GM11168 (cell line): ENCODE data around the gene DNASE1L3.
"Not testable (repeated sequence)": the region's sequence is repeated elsewhere in the genome, so short reads cannot be mapped to it uniquely, and the experiment has no call there.

Experiments
- in situ Hi-C: fragments of 300-500 bp; cut with MboI; formaldehyde crosslinking; loops from one replicate; pipeline ENCODE4 v1.12.0; 2022; ENCODE audit warnings: low sequenced_read_pairs; ENCODE audit not compliant: unreplicated experiment

DNASE1L3 gene

GRCh38 chr3:58210761-58211460, at the start of gene DNASE1L3:
Gene DNASE1L3, minus strand, starts transcription at chr3:58210972. Its CDS starts 66 bp downstream, at chr3:58210906.
- in situ Hi-C loops: no loop called here

- in situ Hi-C loops: no loop called here
These were observed 49.5 kb upstream of the DNASE1L3 start for GRCh38 chr3:58260261-58260731.

- in situ Hi-C loops: no loop called here
These were observed 47.8 kb upstream of the DNASE1L3 start for GRCh38 chr3:58258392-58259055.

GRCh38 chr3:58256511-58256910, 45.7 kb upstream of the DNASE1L3 start:
- in situ Hi-C loops: no loop called here

- in situ Hi-C loops: no loop called here
These were observed 45.3 kb upstream of the DNASE1L3 start for GRCh38 chr3:58256061-58256460.

- in situ Hi-C loops: no loop called here
These were observed 43.4 kb upstream of the DNASE1L3 start for GRCh38 chr3:58254144-58254543.

GRCh38 chr3:58251631-58252035, 40.9 kb upstream of the DNASE1L3 start:
- in situ Hi-C loops: no loop called here

- in situ Hi-C loops: no loop called here
These were observed 39.4 kb upstream of the DNASE1L3 start for GRCh38 chr3:58250093-58250707.

- in situ Hi-C loops: no loop called here
These were observed 38.8 kb upstream of the DNASE1L3 start for GRCh38 chr3:58249358-58250092.

GRCh38 chr3:58246148-58247047, 35.6 kb upstream of the DNASE1L3 start:
- in situ Hi-C loops: no loop called here

GRCh38 chr3:58243976-58244585, 33.3 kb upstream of the DNASE1L3 start:
- in situ Hi-C loops: no loop called here

- in situ Hi-C loops: not testable (repeated sequence)
These were observed 32.1 kb upstream of the DNASE1L3 start for GRCh38 chr3:58242860-58243259.

GRCh38 chr3:58242340-58242739, 31.6 kb upstream of the DNASE1L3 start:
- in situ Hi-C loops: no loop called here

- in situ Hi-C loops: no loop called here
These were observed 30.7 kb upstream of the DNASE1L3 start for GRCh38 chr3:58241306-58242044.

GRCh38 chr3:58238830-58239229, 28.1 kb upstream of the DNASE1L3 start:
- in situ Hi-C loops: no loop called here

- in situ Hi-C loops: no loop called here
These were observed 27.3 kb upstream of the DNASE1L3 start for GRCh38 chr3:58237941-58238681.

GRCh38 chr3:58237238-58237940, 26.6 kb upstream of the DNASE1L3 start, which contains the start of gene ABHD6:
Gene ABHD6, plus strand, starts transcription at chr3:58237792. Its CDS starts 18,795 bp downstream, at chr3:58256587.
- in situ Hi-C loops: no loop called here
